HCT116 (cell line): ENCODE results near the gene ABCC5. TPM values are rescaled to one million over a fixed set of nuclear protein-coding genes. Genes with fewer than 3 reads are reported as not detected.

Experiments
- ATAC-seq: fragments of 200-7000 bp; cut with Tn5 transposase; 2 replicates; pipeline ENCODE4 v1.9.1; 2020; ENCODE audit warnings: mild to moderate bottlenecking, moderate library complexity
- BruUV-seq: library from RNA; stranded (reverse); fragments of 400-500 nt; replicated peaks from 2 replicates; lab custom pipeline; 2021; lab: Mats Ljungman, UMichigan
- CTCF ChIA-PET: fragments of 300-600 bp; sonication (Branson Sonifier 250); formaldehyde crosslinking; loops from one replicate; lab custom pipeline; 2021; ENCODE audit warnings: antibody characterized with exemption; lab: Charles Lee
- POLR2A ChIA-PET: fragments of 300-600, 350-600 bp; sonication (Branson Sonifier 250); formaldehyde crosslinking; loops from one replicate; lab custom pipeline; 2021; ENCODE audit warnings: antibody characterized with exemption; lab: Charles Lee
- RAD21 ChIA-PET, 2 experiments: fragments of 300-600 bp; sonication (Branson Sonifier 250); formaldehyde crosslinking; loops; one replicate each; lab custom pipeline; 2023; ENCODE audit warnings: low total read pairs in 2 of 2; ENCODE audit not compliant: uncharacterized antibody in 2 of 2, unreplicated experiment in 2 of 2, low non-redundant PET in 1 of 2; lab: Charles Lee
- DNase-seq: peaks from one replicate; pipeline ENCODE4 v3.0.0-alpha.2; 2010; ENCODE audit warnings: low read depth, low spot score
- H2AFZ ChIP-seq: fragments of 200-600 bp; shearing (Covaris generic), sonication (generic); 2 replicates; pipeline ENCODE4 v1.6.1; 2017; ENCODE audit warnings: low read depth, mixed run types, mixed read lengths, antibody characterized with exemption, low read length; ENCODE audit not compliant: poor library complexity, severe bottlenecking
- H3K27ac ChIP-seq: 2 replicates; pipeline ENCODE4 v1.5.1; 2012; ENCODE audit warnings: low read depth, low read length
- H3K27me3 ChIP-seq: fragments of 200-600 bp; sonication (generic); 2 replicates; pipeline ENCODE4 v1.6.1; 2016; ENCODE audit warnings: mixed run types, low read length, mixed read lengths; ENCODE audit not compliant: insufficient read depth
- H3K36me3 ChIP-seq, 2 experiments: fragments of 200-500 bp in 1 of 2; fragments of 200-600 bp in 1 of 2; sonication (Bioruptor generic) in 1 of 2; sonication (generic) in 1 of 2; 2 replicates each; pipeline versions ENCODE4 v1.5.1 to v1.6.1; 2014 to 2016; ENCODE audit warnings: low read length in 2 of 2, inconsistent platforms in 1 of 2, mixed read lengths in 1 of 2, mixed run types in 1 of 2; ENCODE audit not compliant: insufficient read depth in 2 of 2, control insufficient read depth in 1 of 2
- H3K4me1 ChIP-seq, 2 experiments: fragments of 200-600 bp in 1 of 2; sonication (generic) in 1 of 2; 2 replicates each; pipeline versions ENCODE4 v1.5.1 to v1.6.1; 2012 to 2017; ENCODE audit warnings: low read length in 2 of 2, inconsistent platforms in 1 of 2, mild to moderate bottlenecking in 1 of 2, mixed read lengths in 1 of 2, mixed run types in 1 of 2, moderate library complexity in 1 of 2; ENCODE audit not compliant: insufficient read depth in 2 of 2, control insufficient read depth in 1 of 2
- H3K4me2 ChIP-seq: fragments of 200-600 bp; sonication (generic); 2 replicates; pipeline ENCODE4 v1.6.1; 2017; ENCODE audit warnings: mixed run types, low read length, mixed read lengths
- H3K4me3 ChIP-seq, 2 experiments: fragments of 200-600 bp in 1 of 2; sonication (generic) in 1 of 2; replicated peaks in 1 of 2; 2 replicates each; pipeline ENCODE4 v1.5.1; 2011 to 2016; ENCODE audit warnings: low read length in 2 of 2, control low read depth in 1 of 2, low read depth in 1 of 2, mild to moderate bottlenecking in 1 of 2, mixed read lengths in 1 of 2, mixed run types in 1 of 2
- H3K79me2 ChIP-seq: fragments of 200-600 bp; sonication (generic); 2 replicates; pipeline ENCODE4 v1.6.1; 2017; ENCODE audit warnings: mild to moderate bottlenecking, mixed run types, low read length, moderate library complexity, mixed read lengths; ENCODE audit not compliant: insufficient read depth
- H3K9ac ChIP-seq: fragments of 200-600 bp; sonication (generic); 2 replicates; pipeline ENCODE4 v1.6.1; 2016; ENCODE audit warnings: low read length, mixed read lengths
- H3K9me2 ChIP-seq: fragments of 200-600 bp; sonication (generic), shearing (Covaris generic); 2 replicates; pipeline ENCODE4 v1.6.1; 2017; ENCODE audit warnings: mixed run types, mild to moderate bottlenecking, moderate library complexity; ENCODE audit not compliant: insufficient read depth
- H3K9me3 ChIP-seq, 2 experiments: fragments of 200-500 bp in 1 of 2; fragments of 200-600 bp in 1 of 2; sonication (Bioruptor generic) in 1 of 2; sonication (generic) in 1 of 2; 2 replicates each; pipeline ENCODE4 v1.6.1; 2014 to 2017; ENCODE audit warnings: low read length in 2 of 2, mixed read lengths in 2 of 2, inconsistent platforms in 1 of 2, low read depth in 1 of 2, mild to moderate bottlenecking in 1 of 2, mixed run types in 1 of 2, moderate library complexity in 1 of 2; ENCODE audit not compliant: control insufficient read depth in 1 of 2, insufficient read depth in 1 of 2
- H4K20me1 ChIP-seq: fragments of 200-600 bp; sonication (generic), shearing (Covaris generic); 2 replicates; pipeline ENCODE4 v1.6.1; 2017; ENCODE audit warnings: mixed run types, mild to moderate bottlenecking, moderate library complexity; ENCODE audit not compliant: insufficient read depth
- EGR1 ChIP-seq: IDR thresholded peaks from 2 replicates; pipeline ENCODE4 v1.6.1; 2012; ENCODE audit warnings: low read depth
- JUND ChIP-seq: IDR thresholded peaks from 2 replicates; pipeline ENCODE4 v1.6.1; 2012
- POLR2A ChIP-seq: IDR thresholded peaks from 2 replicates; pipeline ENCODE4 v1.7.0; 2011; ENCODE audit warnings: borderline replicate concordance; ENCODE audit not compliant: insufficient read depth, insufficient read length; ENCODE audit errors: extremely low read depth
- RAD21 ChIP-seq: IDR thresholded peaks from 2 replicates; pipeline ENCODE4 v1.6.1; 2012; ENCODE audit warnings: low read depth, mild to moderate bottlenecking
- SIN3A ChIP-seq: IDR thresholded peaks from 2 replicates; pipeline ENCODE4 v1.6.1; 2012; ENCODE audit warnings: low read depth
- SP1 ChIP-seq: IDR thresholded peaks from 2 replicates; pipeline ENCODE4 v1.6.1; 2012; ENCODE audit warnings: low read depth
- SRF ChIP-seq: IDR thresholded peaks from 2 replicates; pipeline ENCODE4 v1.6.1; 2012; ENCODE audit warnings: low read depth
- TCF7L2 ChIP-seq: IDR thresholded peaks from 2 replicates; pipeline ENCODE4 v1.7.0; 2011; ENCODE audit warnings: borderline replicate concordance, inconsistent platforms; ENCODE audit not compliant: insufficient read depth, insufficient read length; ENCODE audit errors: extremely low read depth
- ZBTB33 ChIP-seq: IDR thresholded peaks from 2 replicates; pipeline ENCODE4 v1.6.1; 2011; ENCODE audit warnings: mild to moderate bottlenecking, low read length, moderate library complexity; ENCODE audit not compliant: insufficient replicate concordance; ENCODE audit errors: extremely low read depth
- ZFX ChIP-seq: fragments of 450-650 bp; IDR thresholded peaks from 2 replicates; pipeline ENCODE4 v1.6.1; 2017
- intact Hi-C: fragments of 100-400 bp; cut with micrococcal nuclease; formaldehyde crosslinking; loops from 2 replicates; pipeline ENCODE4 v1.10.0; 2022
- total RNA-seq: library from RNA; stranded (reverse); gene quantifications from one replicate; pipeline ENCODE4 v1.2.1, GENCODE V29; 2021; ENCODE audit not compliant: unreplicated experiment
- TF ChIP-seq, protein P1 (sequence below): IDR thresholded peaks from 2 replicates; pipeline ENCODE4 v1.6.1; 2012; ENCODE audit warnings: low read depth

The ABCC5 gene
- total RNA-seq, 1 experiment from 2014 or later = 16.9 TPM

DNA sequence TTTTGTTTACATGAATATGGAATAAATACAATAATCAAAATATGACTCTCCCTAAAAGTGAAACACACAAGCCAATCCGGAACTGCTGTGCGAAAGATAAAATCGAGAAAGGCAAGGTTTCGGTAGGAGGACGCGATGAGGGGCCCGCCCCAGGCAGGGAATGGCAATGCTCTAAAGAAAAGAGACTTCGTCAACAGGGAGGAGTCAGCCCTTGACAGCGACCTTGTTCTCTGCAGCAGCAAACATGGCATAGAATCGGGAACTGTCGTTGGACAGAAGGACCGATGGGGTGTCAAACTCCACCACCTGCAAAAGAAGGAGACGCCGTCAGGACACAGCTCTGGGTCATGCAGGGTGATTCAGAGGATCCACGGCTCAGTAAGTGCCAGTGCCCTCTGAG lies 96.6 kb downstream of the ABCC5 start:
- no peaks in the 10 kb centered on the region for H3K79me2 ChIP-seq
- BruUV-seq = no TSS peak
- no peak overlapping the region for H3K4me2 ChIP-seq
- ChIA-PET CTCF (interaction anchor here (1.0 to 1.3 kb wide), 2 partner anchors 17 to 23 kb away, joined by 3 read pairs; no protein-coding TSS in a partner anchor), RAD21 (no interaction called here), POLR2A (no interaction called here)
- peaks cover 0 to 4% of the 10 kb centered on the region in 2 experiments; a peak in 2 of 4 replicates for H3K4me1 ChIP-seq
- H3K27ac ChIP-seq = no peak overlapping the region
- no peak for TF ChIP-seq SRF
- no peak for TF ChIP-seq SP1
- TF ChIP-seq, protein P1, sequence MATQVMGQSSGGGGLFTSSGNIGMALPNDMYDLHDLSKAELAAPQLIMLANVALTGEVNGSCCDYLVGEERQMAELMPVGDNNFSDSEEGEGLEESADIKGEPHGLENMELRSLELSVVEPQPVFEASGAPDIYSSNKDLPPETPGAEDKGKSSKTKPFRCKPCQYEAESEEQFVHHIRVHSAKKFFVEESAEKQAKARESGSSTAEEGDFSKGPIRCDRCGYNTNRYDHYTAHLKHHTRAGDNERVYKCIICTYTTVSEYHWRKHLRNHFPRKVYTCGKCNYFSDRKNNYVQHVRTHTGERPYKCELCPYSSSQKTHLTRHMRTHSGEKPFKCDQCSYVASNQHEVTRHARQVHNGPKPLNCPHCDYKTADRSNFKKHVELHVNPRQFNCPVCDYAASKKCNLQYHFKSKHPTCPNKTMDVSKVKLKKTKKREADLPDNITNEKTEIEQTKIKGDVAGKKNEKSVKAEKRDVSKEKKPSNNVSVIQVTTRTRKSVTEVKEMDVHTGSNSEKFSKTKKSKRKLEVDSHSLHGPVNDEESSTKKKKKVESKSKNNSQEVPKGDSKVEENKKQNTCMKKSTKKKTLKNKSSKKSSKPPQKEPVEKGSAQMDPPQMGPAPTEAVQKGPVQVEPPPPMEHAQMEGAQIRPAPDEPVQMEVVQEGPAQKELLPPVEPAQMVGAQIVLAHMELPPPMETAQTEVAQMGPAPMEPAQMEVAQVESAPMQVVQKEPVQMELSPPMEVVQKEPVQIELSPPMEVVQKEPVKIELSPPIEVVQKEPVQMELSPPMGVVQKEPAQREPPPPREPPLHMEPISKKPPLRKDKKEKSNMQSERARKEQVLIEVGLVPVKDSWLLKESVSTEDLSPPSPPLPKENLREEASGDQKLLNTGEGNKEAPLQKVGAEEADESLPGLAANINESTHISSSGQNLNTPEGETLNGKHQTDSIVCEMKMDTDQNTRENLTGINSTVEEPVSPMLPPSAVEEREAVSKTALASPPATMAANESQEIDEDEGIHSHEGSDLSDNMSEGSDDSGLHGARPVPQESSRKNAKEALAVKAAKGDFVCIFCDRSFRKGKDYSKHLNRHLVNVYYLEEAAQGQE = no peak
- no peak for TF ChIP-seq RAD21
- no peak for TF ChIP-seq ZFX
- no peak for TF ChIP-seq POLR2A
- TF ChIP-seq JUND = no peak
- TF ChIP-seq TCF7L2 = no peak
- TF ChIP-seq EGR1 = no peak
- no peak for TF ChIP-seq SIN3A
- no peak for TF ChIP-seq ZBTB33
- no peak overlapping the region for H2AFZ ChIP-seq
- peaks cover 3 to 4% of the 10 kb centered on the region in 2 experiments; a peak in 2 of 4 replicates for H3K36me3 ChIP-seq
- no peak overlapping the region for H3K4me3 ChIP-seq
- no peaks in the 10 kb centered on the region for H3K9me2 ChIP-seq
- H3K9ac ChIP-seq = no peak overlapping the region
- H3K27me3 ChIP-seq = no peaks in the 10 kb centered on the region
- no peak for DNase-seq
- H4K20me1 ChIP-seq = no peaks in the 10 kb centered on the region
- H3K9me3 ChIP-seq = no peaks in the 10 kb centered on the region
- ATAC-seq = no peak
- intact Hi-C loops = no loop called here
